Upper lobe of right lung (tissue), 1 donor: Measurements from ENCODE around the gene AMOTL1. TPM values are rescaled to one million over a fixed set of nuclear protein-coding genes. Genes with fewer than 3 reads are reported as not detected.
A peak's percentile ranks its signal among the peaks of the same experiment; 100 is the strongest.

ENCODE experiments used
- ATAC-seq: fragments of 200-7000 bp; cut with Tn5 transposase; one replicate; pipeline ENCODE4 v1.9.1; 2020; ENCODE audit warnings: mild to moderate bottlenecking, moderate library complexity
- DNase-seq: peaks from one replicate; pipeline ENCODE4 v3.0.0-alpha.2; 2020
- H3K27ac ChIP-seq: fragments of 200-600 bp; one replicate; pipeline ENCODE4 v1.8.0; 2022
- H3K27me3 ChIP-seq: fragments of 200-600 bp; one replicate; pipeline ENCODE4 v1.8.0; 2022; ENCODE audit warnings: mild to moderate bottlenecking
- H3K36me3 ChIP-seq: fragments of 200-600 bp; one replicate; pipeline ENCODE4 v1.8.0; 2022
- H3K4me1 ChIP-seq: fragments of 200-600 bp; one replicate; pipeline ENCODE4 v1.8.0; 2022
- H3K4me3 ChIP-seq: fragments of 200-600 bp; one replicate; pipeline ENCODE4 v1.8.0; 2022; ENCODE audit warnings: mild to moderate bottlenecking
- H3K9me3 ChIP-seq: fragments of 200-600 bp; one replicate; pipeline ENCODE4 v1.8.0; 2022
- intact Hi-C: fragments of 100-400 bp; cut with DNase I; formaldehyde crosslinking; loops from one replicate; pipeline ENCODE4 v1.11.0; 2022
- long read RNA-seq: library from polyadenylated mRNA; unstranded; transcript quantifications from one replicate; pipeline ENCODE4 v2.0.0, GENCODE V29; 2021
- total RNA-seq: library from RNA; stranded (reverse); fragmentation: NEBNext Ultra II Directional; extraction: Animal tissue kit (Norgen Biotek cat#: 25700); gene quantifications from one replicate; pipeline ENCODE4 v1.2.1, GENCODE V29; 2021
- TF ChIP-seq, protein P1 (sequence below): fragments of 200-600 bp; IDR thresholded peaks from one replicate; pipeline ENCODE4 v1.8.0; 2022; ENCODE audit warnings: antibody characterized with exemption
- donor health status: DM: no; HTN: yes; CAD: no; lungs with severe emphysema.

Gene AMOTL1, protein sequence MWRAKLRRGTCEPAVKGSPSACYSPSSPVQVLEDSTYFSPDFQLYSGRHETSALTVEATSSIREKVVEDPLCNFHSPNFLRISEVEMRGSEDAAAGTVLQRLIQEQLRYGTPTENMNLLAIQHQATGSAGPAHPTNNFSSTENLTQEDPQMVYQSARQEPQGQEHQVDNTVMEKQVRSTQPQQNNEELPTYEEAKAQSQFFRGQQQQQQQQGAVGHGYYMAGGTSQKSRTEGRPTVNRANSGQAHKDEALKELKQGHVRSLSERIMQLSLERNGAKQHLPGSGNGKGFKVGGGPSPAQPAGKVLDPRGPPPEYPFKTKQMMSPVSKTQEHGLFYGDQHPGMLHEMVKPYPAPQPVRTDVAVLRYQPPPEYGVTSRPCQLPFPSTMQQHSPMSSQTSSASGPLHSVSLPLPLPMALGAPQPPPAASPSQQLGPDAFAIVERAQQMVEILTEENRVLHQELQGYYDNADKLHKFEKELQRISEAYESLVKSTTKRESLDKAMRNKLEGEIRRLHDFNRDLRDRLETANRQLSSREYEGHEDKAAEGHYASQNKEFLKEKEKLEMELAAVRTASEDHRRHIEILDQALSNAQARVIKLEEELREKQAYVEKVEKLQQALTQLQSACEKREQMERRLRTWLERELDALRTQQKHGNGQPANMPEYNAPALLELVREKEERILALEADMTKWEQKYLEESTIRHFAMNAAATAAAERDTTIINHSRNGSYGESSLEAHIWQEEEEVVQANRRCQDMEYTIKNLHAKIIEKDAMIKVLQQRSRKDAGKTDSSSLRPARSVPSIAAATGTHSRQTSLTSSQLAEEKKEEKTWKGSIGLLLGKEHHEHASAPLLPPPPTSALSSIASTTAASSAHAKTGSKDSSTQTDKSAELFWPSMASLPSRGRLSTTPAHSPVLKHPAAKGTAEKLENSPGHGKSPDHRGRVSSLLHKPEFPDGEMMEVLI
- total RNA-seq = 62.5 TPM
- long read RNA-seq, full-length matches to known transcripts = 14 of 83 reads
- long read RNA-seq, partial matches to known transcripts = 29 of 83 reads
- long read RNA-seq, other reads (novel, unspliced or antisense) = 40 of 83 reads

DNA sequence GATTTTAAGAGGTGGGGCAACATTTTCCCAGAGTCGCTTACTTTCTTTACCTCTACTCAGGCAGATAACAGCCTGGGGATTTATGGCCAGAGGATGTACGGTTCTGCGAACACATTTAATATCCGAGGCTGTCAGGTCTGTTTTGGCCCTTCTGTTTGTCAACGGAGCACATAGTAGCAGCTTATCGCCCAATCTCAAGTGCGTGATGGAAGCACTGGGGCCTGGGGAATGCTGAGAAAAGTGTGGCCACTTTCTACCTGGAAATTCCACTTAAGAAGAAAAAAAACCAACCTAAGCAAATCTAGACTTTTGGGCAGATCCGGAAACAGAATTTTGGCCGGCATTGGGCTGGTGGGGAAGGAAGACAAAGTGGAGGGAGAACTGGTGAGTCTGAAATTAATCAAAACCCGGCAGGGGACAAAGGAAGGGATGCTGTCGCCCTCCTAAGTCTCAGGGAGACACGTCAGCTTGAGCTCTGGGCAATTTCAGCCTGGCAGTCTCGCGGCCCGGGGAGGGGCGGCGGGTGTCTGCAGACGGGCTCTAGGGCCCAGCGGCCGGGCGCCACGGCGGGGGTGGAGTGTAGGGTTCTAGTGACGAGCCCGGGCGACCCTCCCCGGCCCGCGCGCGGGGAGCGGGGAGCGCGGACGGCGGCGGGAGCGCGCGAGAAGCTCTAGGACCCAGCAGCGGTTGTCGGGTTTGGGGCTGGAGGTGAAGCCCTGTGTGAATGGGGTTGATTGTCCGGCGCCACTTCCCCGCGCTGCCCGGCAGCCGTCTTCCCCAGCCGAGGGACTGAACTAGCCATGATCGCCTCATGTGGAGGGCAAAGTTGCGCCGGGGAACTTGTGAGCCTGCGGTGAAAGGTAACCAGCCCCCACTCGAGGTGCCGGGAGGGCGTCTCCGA, at the start of gene AMOTL1:
AMOTL1 (plus strand) TSS at position 656 of the 901 bp plus-strand sequence; CDS start at position 812, 156 bp downstream.
- TF ChIP-seq, protein P1, sequence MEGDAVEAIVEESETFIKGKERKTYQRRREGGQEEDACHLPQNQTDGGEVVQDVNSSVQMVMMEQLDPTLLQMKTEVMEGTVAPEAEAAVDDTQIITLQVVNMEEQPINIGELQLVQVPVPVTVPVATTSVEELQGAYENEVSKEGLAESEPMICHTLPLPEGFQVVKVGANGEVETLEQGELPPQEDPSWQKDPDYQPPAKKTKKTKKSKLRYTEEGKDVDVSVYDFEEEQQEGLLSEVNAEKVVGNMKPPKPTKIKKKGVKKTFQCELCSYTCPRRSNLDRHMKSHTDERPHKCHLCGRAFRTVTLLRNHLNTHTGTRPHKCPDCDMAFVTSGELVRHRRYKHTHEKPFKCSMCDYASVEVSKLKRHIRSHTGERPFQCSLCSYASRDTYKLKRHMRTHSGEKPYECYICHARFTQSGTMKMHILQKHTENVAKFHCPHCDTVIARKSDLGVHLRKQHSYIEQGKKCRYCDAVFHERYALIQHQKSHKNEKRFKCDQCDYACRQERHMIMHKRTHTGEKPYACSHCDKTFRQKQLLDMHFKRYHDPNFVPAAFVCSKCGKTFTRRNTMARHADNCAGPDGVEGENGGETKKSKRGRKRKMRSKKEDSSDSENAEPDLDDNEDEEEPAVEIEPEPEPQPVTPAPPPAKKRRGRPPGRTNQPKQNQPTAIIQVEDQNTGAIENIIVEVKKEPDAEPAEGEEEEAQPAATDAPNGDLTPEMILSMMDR = peak; percentile 15
- intact Hi-C loops = no loop called here

DNA sequence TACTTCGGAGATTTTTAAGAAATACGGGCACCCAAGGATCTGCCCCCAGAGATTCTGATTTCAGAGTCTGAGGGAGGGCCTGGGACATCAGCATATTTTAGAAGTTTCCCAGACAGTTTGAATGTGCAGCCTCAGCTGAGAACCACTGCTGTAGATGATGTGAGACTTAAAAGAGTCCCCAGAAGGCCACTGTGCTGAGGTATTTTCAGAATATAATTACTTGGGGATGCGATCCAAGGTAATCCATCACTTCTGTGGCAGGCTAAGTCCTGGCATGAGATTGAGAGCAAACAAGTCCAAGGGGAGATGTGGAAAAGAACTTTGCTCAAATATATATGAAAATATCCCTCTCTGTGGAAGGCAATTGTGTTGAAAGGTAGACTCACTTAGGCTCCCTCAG, 48.3 kb upstream of the AMOTL1 start:
- Histone ChIP-seq H3K27ac (no peak overlapping the region), H3K36me3 (no peaks in the 10 kb centered on the region), H3K9me3 (no peaks in the 10 kb centered on the region), H3K27me3 (no peaks in the 10 kb centered on the region), H3K4me3 (no peak overlapping the region), H3K4me1 (no peaks in the 10 kb centered on the region)
- TF ChIP-seq, protein P1 = no peak
- DNase-seq (no peak), ATAC-seq (no peak)
- intact Hi-C loops = no loop called here

More for the DNA sequence above, at the start of gene AMOTL1:
- Histone ChIP-seq H3K9me3 (no peaks in the 10 kb centered on the region), H3K4me1 (peaks cover 21% of the 10 kb centered on the region), H3K27me3 (no peaks in the 10 kb centered on the region), H3K36me3 (no peaks in the 10 kb centered on the region), H3K4me3 (peak within 1 kb of the TSS; percentile 91), H3K27ac (peak within 1 kb of the TSS; percentile 96)
- ATAC-seq (peak; percentile 94), DNase-seq (peak; percentile 97)

DNA sequence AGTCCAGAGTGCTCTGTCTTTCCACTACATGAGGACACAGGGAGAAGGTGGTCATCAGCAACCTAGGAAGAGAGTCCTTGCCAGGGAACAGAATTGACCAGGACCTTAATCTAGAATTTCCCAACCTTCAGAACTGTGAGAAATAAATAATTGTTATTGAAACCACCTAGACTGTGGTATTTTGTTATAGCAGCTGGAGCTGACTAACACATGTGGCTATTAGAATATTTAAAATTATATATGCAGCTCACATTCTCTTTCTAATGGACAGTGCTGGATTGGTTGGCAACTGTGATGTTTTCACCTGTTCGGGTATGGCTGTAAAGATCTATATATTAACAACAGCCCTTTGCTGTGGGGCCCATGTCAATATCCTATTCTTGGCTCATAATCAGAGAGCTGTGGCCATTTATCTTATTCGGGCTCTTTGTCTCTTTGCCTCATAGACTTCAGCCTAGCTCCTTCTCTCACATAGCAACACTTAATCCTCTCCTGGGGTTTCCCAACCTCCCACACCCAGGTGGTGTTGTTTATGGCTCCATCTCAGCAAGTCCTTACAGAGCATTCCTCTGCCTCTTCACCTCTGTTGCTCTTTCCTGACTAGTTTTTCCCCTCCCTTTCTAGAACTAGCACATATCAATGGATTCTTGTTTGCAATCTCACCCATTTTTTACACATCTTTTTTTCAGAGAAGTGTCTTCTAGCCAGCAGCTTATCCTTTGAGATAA, 46.4 kb upstream of the AMOTL1 start:
- no peaks in the 10 kb centered on the region for H3K27me3 ChIP-seq
- peak; percentile 70 for ATAC-seq
- intact Hi-C loops = no loop called here

DNA sequence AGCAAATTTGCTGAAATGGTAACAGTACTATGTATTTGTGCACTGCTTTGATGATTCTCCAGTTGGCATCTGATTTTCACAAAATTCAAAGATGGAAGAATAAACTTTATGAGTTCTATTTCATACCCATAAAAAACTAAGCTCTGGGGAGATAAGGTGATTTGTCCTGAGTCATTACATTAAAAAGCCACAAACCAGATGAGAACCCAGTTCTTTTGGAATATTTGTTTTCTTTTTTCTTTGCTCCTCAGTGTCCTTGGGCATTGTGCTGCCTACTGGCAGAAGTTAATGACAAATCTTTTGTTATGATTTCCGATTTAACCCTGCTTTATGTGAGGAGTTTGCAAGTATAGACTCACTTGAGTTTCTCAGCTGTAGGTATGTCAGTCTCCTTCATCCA, 45.4 kb upstream of the AMOTL1 start:
- Histone ChIP-seq H3K36me3 (no peaks in the 10 kb centered on the region), H3K4me1 (no peaks in the 10 kb centered on the region), H3K27me3 (no peaks in the 10 kb centered on the region), H3K9me3 (no peaks in the 10 kb centered on the region), H3K4me3 (no peak overlapping the region), H3K27ac (no peak overlapping the region)
- TF ChIP-seq, protein P1 = no peak
- intact Hi-C loops = no loop called here
- DNase-seq (no peak), ATAC-seq (no peak)

More for the DNA sequence above, 46.4 kb upstream of the AMOTL1 start:
- H3K9me3 ChIP-seq = no peaks in the 10 kb centered on the region
- H3K36me3 ChIP-seq = no peaks in the 10 kb centered on the region
- H3K4me1 ChIP-seq = no peaks in the 10 kb centered on the region
- no peak for DNase-seq
- TF ChIP-seq, protein P1 = no peak
- H3K27ac ChIP-seq = no peak overlapping the region
- no peak overlapping the region for H3K4me3 ChIP-seq
